HG03159 (cell line): ENCODE data around the gene NINL.
"Not testable (repeated sequence)": the region's sequence is repeated elsewhere in the genome, so short reads cannot be mapped to it uniquely, and the experiment has no call there.

Experiments
- ATAC-seq: cut with Tn5 transposase; IDR thresholded peaks from one replicate; pipeline ENCODE4 v1.9.1; 2021; ENCODE audit warnings: mild to moderate bottlenecking, moderate library complexity; ENCODE audit not compliant: unreplicated experiment

Gene NINL

DNA sequence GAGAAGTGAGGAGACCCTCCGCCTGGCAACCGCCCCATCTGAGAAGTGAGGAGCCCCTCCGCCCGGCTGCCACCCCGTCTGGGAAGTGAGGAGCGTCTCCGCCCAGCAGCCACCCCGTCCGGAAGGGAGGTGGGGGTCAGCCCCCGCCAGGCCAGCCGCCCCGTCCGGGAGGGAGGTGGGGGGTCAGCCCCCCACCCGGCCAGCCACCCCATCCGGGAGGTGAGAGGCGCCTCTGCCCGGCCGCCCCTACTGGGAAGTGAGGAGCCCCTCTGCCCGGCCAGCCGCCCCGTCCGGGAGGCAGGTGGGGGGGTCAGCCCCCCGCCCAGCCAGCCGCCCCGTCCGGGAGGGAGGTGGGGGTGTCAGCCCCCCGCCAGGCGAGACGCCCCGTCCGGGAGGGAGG lies 23.6 kb downstream of the NINL start:
- ATAC-seq, result not testable (repeated sequence)

- ATAC-seq, result no peak
These were observed 31.5 kb downstream of the NINL start for GRCh38 chr20:25553819-25554296.

DNA sequence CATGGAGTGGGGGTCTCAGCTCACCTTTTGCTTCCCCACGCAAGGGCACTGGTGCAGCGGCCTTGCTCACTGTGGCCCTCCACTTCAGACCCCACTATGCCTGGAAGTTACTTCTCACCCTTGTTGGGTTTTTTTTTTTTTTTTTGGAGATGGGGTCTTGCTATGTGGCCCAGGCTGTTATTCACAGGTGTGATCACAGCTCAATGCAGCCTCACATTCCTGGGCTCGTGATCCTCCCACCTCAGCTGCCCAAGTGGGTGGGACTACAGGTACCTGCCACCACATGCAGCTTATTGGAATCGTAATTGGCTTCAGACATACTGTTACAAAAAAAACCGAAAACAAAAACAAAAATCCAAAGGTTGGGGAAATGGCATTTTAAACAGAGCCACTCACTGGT lies 32.4 kb downstream of the NINL start:
- ATAC-seq, result no peak

DNA sequence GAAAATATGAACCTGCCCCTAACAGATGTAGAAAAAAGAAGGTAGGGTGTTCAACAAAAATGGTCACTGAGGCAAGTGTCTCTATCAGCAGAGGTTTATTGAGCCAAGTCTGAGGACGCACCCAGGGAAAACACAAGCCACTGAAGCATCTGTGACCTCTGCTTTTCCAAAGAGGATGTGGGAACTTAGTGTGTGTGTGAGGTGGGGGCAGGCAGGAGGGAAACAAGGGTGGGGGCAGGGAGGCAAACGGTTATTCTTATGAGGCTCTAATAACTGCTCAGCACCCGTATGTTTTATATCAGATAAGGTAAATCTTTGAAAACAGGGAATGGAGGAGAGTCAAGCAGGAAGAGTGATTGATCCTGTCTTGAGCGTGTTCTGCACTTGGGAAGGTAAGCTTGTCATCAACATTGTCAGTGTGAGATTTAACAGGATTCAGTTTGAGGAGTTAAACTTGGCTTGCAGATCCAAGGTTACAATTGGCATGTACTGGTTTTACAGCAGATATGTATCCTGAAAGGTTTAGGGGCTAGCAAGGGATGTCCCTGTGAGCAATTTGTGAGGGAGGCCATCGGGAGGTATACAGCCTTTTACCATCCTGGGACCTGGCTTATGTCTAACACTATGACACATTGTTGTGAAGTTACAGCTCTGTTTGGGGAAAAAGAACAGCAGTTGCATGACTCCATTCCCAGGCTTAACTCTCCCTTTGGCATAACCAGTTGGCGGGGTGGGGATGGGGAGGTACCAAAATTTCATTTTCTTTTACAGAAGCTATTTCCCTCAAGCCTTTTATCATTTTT lies 33.7 kb downstream of the NINL start:
- ATAC-seq, result no peak

DNA sequence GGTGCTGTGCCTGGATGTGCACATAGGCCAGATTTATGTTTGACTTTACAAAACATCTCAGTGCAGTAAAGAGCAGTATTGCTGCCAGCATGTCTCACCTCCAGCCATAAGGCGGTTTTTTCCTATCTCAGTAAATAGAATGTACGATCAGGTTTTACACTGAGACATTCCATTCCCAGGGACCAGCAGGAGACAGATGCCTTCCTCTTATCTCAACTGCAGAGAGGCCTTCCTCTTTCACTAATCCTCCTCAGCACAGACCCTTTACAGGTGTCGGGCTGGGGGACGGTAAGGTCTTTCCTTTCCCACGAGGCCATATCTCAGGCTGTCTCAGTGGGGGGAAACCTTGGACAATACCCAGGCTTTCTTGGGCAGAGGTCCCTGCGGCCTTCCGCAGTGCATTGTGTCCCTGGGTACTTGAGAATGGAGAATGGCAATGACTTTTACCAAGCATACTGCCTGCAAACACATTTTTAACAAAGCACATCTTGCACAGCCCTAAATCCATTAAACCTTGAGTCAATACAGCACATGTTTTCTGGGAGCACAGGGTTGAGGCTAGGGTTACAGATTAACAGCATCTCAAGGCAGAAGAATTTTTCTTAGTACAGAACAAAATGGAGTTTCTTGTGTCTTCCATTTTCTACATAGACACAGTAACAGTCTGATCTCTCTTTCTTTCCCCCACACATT lies 34.5 kb downstream of the NINL start:
- not testable (repeated sequence) for ATAC-seq

DNA sequence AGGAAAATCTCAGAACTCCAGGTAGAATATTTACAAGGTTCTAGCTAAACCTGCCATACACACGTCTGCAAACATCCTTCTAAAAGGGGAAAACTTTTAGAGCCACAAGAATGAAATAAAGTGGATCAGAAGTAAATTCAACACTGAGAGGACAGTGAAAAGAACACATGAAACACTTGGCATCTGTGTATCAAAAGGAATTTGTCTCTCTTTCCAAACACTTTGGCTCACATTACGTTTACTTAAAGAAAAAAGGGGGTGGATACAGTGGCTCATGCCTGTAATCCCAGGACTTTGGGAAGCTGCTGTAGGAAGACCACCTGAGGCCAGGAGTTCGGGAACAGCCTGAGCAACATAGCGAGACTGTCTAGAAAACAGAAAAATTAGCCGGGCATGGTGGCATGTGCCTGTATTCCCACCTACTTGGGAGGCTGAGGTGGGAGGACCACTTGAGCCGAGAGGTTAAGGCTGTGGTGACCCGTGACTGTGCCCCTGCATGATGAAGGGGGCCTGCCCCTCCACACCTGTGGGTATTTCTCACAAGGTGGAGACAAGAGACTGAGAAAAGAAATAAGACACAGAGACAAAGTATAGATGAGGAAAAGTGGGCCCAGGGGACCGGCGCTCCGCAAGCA lies 35.4 kb downstream of the NINL start:
- ATAC-seq, result no peak

GRCh38 chr20:25549172-25549773 lies 36.1 kb downstream of the NINL start:
- ATAC-seq, result no peak

DNA sequence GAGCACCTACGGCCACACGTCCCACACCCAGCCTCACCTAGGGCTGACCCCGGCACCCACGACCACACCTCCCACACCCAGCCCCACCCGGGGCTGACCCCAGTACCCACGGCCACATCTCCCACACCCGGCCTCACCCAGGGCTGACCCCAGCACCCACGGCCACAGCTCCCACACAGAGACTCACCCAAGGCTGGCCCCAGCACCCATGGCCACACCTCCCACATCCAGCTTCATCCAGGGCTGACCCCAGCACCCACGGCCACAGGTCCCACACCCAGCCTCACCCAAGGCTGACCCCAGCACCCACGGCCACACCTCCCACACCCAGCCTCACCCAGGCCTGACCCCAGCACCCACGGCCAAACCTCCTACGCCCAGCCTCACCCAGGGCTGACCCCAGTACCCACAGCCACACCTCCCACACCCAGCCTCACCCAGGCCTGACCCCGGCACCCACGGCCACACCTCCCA lies 36.7 kb downstream of the NINL start:
- no peak for ATAC-seq

DNA sequence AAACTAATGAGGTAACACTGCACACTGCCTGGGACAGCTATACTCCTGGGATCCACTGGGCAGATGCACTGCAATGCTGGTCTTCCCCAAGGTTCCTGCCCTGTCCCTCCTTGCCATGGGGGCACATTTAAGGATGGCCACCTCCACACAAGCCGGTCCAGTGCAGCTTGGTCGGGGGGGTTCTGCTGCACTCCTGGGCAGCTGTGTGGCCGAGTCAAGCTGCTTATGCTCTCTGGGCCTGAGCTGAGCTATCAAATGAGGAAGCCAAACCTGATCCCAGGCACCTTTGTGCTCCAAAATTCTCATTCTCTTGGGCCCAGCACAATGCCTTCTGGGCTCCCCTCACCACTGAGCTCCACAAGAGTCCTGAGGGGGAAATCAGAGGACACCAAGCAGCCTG lies 37.3 kb downstream of the NINL start:
- ATAC-seq, result no peak

DNA sequence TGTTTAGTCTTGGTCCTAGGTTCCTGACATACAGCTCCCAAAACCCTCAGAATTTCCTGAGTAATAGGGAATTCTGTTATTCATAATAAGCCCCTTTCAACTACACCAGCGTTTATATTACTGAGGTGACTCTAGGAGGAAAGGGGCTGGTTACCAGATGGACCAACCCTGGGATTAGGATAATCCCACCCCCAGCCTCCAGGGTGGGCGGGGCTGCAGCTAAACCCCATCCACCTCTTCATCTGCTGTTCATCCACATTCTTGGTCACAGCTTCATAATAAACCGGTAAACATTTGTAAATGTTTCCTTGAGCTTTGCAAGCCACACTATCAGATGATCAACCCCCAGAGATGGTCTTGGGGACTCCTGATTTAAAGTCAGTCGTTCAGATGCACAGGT lies 38.3 kb downstream of the NINL start:
- ATAC-seq, result no peak

DNA sequence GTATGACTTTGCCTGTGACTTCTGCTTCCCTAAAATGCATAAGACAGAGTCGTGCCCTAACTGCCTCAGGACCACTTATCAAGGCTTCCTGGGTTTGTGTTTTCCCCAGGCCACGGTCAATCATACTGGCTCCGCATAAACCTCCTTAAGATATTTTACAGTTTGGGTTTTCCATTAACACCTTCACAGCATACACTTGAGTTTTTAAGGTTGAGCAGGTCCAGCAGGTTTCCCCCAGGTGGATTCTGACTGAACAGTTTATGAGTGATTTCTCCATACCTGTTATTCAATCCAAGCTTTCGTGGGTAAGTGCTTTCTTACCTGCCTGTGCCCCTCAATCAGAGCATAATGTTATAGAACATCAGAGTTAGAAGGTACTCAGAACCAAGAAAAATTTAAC lies 39.3 kb downstream of the NINL start:
- no peak for ATAC-seq

GRCh38 chr20:25545171-25545570 lies 40.2 kb downstream of the NINL start:
- ATAC-seq, result no peak

- no peak for ATAC-seq
These were observed 40.6 kb downstream of the NINL start for GRCh38 chr20:25544734-25545133.

GRCh38 chr20:25544311-25544710 lies 41.0 kb downstream of the NINL start:
- ATAC-seq, result no peak

- ATAC-seq, result no peak
These were observed 42.3 kb downstream of the NINL start for GRCh38 chr20:25543068-25543467.

DNA sequence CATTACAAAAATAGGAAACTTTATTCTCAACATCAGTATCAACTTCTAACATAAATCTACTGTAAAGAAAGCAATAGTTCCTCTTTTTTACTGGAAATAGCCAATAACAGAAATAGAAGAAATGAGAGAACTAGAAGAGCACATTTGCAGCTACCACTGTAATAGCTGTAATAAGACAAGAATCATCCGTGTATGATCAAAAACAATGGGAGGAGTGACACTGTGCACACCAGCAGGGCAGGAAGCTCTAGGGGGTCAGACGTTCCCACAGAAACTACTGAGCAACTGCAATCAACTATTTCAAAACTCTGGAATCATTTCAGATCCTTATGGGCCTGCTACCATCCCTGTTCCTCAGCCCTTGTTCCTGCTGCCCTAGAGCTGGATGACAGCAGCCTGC lies 43.7 kb downstream of the NINL start:
- no peak for ATAC-seq

GRCh38 chr20:25539742-25540672 lies 45.3 kb downstream of the NINL start:
- no peak for ATAC-seq

DNA sequence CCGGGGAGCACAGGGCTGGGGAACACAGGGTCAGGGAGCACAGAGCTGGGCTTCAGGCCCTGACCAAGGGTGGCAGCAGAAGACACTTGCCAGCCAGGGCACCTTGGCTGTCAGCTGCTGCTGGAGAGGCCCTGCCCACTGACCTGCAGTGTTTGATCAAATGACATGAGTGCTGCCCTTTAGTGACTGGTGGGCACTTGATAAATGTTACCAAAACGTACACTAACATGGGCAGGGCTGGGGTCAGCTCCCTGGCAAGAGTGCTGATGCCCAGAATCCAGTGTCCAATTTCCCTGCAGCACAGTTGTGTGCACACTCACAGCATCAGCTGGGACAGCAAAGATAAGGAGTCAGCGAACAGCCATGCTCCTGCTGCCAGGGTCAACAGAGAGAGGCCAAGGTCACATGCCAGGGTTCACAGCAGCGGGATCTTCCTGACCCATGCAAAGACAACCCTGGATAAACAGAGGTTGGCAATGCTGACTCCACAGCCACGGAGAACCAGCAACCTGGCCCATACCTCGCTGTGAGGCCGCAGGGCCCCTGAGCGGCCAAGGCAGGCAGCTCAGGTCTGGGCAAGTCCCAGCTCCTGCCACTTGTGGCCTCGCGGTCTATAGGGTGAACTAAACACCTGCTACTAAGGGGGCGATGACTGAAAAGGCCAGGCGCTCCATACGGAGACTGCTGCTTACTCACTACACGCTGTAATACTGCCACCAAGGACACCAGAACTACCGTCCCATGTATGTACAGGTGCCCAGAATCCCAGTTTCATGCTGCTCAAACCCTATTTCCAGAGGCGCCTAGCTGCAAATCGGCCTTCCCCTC lies 46.3 kb downstream of the NINL start:
- no peak for ATAC-seq

- no peak for ATAC-seq
These were observed 47.4 kb downstream of the NINL start for GRCh38 chr20:25537890-25538289.
